OCI-LY7 (cell line): ENCODE results near the gene PLXNB2.

Source experiments
- EZH2phosphoT487 ChIP-seq: fragments of 200-600 bp; sonication (generic); IDR thresholded peaks from 2 replicates; pipeline ENCODE4 v1.6.1; 2018; ENCODE audit warnings: low read depth, borderline replicate concordance, mild to moderate bottlenecking, mixed run types, antibody characterized with exemption, low read length, moderate library complexity, mixed read lengths
- TF ChIP-seq, protein P1 (sequence below): fragments of 200-600 bp; sonication (generic); conservative IDR thresholded peaks from 2 replicates; pipeline ENCODE4 v1.5.1; 2014; ENCODE audit warnings: mild to moderate bottlenecking, antibody characterized with exemption, low read length, moderate library complexity, mixed read lengths

DNA sequence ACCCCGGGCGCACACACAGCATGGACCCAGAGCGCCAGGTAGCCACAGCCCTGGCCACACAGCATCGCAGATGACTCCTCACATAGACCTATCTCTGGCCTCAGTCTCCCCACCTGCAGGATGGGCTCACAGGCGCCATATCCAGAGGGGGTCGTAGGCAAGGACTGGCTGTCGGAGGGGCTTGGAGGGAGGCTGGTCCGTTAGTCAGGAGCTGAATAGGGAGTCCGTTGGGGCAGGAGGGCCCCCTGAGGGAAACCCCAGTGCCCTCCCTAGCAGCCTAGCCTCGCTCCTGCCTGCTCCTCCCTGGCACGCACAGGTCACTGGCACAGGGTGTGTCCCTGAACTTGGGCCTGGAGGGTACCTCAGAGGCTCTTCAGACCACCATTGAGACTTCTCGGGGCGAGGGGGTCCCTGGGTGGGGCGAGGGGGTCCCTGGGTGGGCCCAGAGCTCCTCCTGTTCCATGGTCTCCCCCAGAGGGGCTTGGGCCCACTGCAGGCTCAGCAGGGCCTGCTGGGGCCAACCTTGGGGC is 2.0 kb downstream of the PLXNB2 start:
- TF ChIP-seq, protein P1, sequence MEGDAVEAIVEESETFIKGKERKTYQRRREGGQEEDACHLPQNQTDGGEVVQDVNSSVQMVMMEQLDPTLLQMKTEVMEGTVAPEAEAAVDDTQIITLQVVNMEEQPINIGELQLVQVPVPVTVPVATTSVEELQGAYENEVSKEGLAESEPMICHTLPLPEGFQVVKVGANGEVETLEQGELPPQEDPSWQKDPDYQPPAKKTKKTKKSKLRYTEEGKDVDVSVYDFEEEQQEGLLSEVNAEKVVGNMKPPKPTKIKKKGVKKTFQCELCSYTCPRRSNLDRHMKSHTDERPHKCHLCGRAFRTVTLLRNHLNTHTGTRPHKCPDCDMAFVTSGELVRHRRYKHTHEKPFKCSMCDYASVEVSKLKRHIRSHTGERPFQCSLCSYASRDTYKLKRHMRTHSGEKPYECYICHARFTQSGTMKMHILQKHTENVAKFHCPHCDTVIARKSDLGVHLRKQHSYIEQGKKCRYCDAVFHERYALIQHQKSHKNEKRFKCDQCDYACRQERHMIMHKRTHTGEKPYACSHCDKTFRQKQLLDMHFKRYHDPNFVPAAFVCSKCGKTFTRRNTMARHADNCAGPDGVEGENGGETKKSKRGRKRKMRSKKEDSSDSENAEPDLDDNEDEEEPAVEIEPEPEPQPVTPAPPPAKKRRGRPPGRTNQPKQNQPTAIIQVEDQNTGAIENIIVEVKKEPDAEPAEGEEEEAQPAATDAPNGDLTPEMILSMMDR = no peak
- no peak for TF ChIP-seq EZH2phosphoT487
